ENCODE measurements around the gene SMARCA2.
A peak's percentile ranks its signal among the peaks of the same experiment; 100 is the strongest.

Gene SMARCA2

DNA sequence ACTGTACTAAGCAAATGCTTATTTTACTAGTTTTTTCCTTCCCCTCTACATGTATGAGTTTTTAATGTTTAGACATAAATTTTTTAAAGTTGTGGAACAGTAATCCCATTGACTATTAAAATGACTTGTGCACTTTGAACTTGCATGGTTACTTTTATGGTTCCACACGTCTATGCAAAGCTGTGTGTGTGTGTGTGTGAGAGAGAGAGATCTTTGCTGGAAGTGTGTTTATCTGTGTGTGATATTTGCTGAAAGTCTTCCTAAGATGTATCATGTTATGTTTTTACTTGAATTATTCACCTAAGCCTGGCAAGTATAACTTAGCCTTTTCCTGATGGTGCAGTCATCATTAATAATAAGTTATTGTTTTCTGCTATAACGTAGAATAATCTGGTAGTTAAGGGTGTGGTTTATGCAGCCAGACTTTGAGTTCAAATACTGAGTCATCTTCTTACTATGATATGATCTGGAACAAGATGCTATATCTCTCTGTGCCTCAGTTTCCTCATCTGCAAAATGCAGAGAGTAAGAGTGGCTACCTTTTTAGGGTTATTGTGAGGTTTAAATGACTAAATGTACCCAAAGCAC is 138.6 kb downstream of the SMARCA2 start:
- DNase-seq (ENCODE audit: low read depth in 2 of 2), result peak in 1 of 2 donors; percentile 34
- H3K4me3 ChIP-seq (replicated peaks in 1 of 2; ENCODE audit: low read depth in 2 of 2, low read length in 2 of 2), result no peak overlapping the region

GRCh38 chr9:2154731-2155130 is 139.6 kb downstream of the SMARCA2 start:
- TF ChIP-seq, protein P1, sequence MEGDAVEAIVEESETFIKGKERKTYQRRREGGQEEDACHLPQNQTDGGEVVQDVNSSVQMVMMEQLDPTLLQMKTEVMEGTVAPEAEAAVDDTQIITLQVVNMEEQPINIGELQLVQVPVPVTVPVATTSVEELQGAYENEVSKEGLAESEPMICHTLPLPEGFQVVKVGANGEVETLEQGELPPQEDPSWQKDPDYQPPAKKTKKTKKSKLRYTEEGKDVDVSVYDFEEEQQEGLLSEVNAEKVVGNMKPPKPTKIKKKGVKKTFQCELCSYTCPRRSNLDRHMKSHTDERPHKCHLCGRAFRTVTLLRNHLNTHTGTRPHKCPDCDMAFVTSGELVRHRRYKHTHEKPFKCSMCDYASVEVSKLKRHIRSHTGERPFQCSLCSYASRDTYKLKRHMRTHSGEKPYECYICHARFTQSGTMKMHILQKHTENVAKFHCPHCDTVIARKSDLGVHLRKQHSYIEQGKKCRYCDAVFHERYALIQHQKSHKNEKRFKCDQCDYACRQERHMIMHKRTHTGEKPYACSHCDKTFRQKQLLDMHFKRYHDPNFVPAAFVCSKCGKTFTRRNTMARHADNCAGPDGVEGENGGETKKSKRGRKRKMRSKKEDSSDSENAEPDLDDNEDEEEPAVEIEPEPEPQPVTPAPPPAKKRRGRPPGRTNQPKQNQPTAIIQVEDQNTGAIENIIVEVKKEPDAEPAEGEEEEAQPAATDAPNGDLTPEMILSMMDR (IDR thresholded peaks at IDR 0.05; ENCODE audit: low read depth, low read length), result no peak
- no peak for DNase-seq (ENCODE audit: low read depth in 2 of 2)
- H3K4me3 ChIP-seq (replicated peaks in 1 of 2; ENCODE audit: low read depth in 2 of 2, low read length in 2 of 2), result no peak overlapping the region

More for the DNA sequence above, 138.6 kb downstream of the SMARCA2 start:
- TF ChIP-seq, protein P1 (IDR thresholded peaks at IDR 0.05; ENCODE audit: low read depth, low read length), result no peak

DNA sequence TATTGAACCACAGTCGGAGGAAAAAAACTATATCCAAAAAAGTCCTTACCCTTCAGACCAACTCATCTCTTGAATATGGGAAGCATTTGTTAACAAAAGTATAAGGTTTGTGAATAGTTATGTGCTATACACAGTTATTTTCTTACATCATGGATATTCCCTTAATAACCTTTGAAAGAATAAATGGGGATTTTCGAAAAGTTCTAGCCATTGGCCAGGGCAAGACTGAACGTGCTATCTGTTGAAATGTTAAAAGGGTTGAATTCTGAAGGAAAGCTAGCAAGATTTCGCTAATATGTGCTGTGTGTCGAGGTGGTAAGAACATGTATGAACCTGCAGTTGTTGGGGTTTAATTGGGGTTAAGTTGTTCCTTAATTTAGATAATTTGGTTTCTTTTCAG is 140.8 kb downstream of the SMARCA2 start:
- no peak for DNase-seq (ENCODE audit: low read depth in 2 of 2)
- TF ChIP-seq, protein P1 (IDR thresholded peaks at IDR 0.05; ENCODE audit: low read depth, low read length), result no peak
- no peak overlapping the region for H3K4me3 ChIP-seq (replicated peaks in 1 of 2; ENCODE audit: low read depth in 2 of 2, low read length in 2 of 2)

DNA sequence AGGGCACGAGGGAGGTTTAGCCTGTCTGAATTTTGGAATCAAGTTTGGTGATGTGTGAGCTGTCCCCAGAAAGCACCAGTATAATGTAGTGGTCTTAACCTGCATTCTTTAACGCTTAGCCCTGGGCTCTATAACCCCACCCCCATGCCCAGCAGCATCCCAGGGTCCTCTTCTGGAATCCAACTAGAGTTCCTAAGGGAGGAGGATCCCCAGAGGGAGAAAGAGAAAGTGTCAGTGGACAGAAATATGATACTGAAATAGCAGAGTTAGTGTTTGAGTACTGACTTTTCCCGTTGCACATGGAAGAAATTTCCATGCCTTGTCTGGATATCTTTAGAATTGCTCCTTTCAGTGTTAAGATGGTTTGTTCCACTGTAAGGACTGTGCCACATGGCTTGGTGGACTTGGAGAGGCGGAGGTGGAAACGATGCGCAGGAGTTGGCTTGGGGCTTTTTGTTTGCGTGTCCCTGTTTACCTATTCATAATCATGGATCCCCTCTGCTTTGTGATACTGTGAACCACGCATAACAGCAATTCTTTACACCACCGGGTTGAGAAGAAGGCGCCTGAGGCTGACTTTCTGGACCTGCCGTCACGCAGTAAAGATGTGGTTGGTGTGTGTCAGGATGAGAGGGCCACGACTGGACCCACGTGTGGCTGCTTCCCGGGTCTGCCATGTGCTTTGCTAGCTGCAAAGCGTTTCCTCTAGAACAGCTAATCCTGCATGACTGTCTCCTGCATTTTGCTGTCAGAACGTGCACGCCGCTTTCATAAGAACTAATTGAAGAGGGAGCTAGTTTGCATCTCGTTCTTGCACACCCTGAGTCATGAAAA is 142.3 kb downstream of the SMARCA2 start:
- peak; percentile 61 to 74 for DNase-seq (ENCODE audit: low read depth in 2 of 2)
- TF ChIP-seq, protein P1 (IDR thresholded peaks at IDR 0.05; ENCODE audit: low read depth, low read length), result no peak
- H3K4me3 ChIP-seq (replicated peaks in 1 of 2; ENCODE audit: low read depth in 2 of 2, low read length in 2 of 2), result peak overlapping the region; percentile 38 to 50

DNA sequence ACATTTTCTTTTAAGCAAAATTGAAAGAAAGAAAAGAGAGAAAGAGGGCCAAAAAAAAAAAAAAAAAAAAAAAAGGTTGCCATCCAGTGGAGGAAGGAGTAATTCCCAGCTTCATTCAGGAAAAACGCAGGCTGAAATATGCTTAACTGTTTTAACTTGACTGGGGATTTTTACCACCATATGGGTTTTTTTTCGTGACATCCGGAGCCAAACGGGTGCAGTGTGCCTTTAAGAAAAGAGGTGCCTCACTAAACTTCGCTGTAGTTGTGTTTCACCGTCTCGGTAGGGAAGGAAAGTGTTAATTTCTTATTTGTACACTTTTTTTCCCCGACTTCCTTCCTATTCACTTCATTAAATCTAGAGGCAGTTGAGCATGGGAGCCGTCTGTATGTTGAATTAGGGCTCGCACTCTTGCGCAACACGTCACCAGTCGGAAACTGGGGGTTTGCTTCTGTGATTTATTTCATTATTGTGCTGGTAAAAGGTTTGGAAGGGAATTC is 143.0 kb downstream of the SMARCA2 start:
- TF ChIP-seq, protein P1 (IDR thresholded peaks at IDR 0.05; ENCODE audit: low read depth, low read length), result no peak
- DNase-seq (ENCODE audit: low read depth in 2 of 2), result peak; percentile 76 to 87
- H3K4me3 ChIP-seq (replicated peaks in 1 of 2; ENCODE audit: low read depth in 2 of 2, low read length in 2 of 2), result peak overlapping the region; percentile 38 to 50

- peak in 1 of 2 donors; percentile 24 for DNase-seq (ENCODE audit: low read depth in 2 of 2)
- H3K4me3 ChIP-seq (replicated peaks in 1 of 2; ENCODE audit: low read depth in 2 of 2, low read length in 2 of 2), result peak overlapping the region; percentile 38 to 50
- TF ChIP-seq, protein P1 (IDR thresholded peaks at IDR 0.05; ENCODE audit: low read depth, low read length), result no peak
Observed at GRCh38 chr9:2158766-2159430, 143.8 kb downstream of the SMARCA2 start.
